CD4-positive, alpha-beta T cell treated with Interleukin-6 for 4 hours (primary cell): ENCODE data around the gene PGD.
"Not testable (repeated sequence)": the region's sequence is repeated elsewhere in the genome, so short reads cannot be mapped to it uniquely, and the experiment has no call there.

Experiments used
- DNase-seq: peaks from one replicate; pipeline ENCODE4 v3.0.0-alpha.2; 2020; ENCODE audit warnings: mixed read lengths

Gene PGD

DNA sequence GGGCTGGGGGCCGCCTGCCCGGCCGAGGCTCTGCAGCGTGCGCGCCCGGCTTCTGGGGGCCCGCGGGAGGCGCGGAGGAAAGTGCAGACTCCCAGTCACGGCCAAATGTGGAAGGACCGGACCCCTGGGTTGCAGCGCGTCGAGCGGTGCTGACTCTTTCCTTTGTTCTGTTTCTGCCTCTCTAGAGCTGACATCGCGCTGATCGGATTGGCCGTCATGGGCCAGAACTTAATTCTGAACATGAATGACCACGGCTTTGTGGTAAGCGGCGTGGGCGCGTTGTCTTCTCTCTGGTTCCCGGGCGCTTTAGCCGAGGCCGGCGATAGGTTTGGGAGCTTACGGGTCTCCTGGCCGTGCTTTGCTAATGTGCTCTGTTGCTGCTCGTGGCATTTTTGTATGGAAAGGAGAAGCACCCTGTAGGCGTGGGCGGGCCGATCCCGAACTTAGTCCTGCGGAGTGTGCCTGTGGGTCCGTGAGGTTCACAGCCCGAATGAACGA lies 629 bp downstream of the PGD start:
- no peak for DNase-seq

DNA sequence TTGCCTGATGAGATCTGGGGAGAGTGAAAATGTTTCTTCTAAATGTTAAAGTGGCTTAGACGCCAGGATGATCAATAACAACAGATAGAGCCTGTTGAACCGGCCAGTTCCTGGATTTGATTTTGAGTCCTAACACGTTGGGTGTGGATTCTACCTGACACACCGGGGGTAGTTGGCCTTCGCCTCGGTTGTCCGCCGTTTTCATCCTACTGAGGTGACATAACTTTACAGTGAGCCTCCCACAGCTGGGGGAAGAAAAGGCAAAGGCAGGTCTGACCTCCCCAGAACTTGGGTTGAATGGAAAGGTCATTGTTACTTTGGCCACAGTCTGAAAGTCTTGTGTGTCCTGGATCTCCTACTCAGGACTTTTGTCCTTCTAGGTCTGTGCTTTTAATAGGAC lies 1.1 kb downstream of the PGD start:
- no peak for DNase-seq

DNA sequence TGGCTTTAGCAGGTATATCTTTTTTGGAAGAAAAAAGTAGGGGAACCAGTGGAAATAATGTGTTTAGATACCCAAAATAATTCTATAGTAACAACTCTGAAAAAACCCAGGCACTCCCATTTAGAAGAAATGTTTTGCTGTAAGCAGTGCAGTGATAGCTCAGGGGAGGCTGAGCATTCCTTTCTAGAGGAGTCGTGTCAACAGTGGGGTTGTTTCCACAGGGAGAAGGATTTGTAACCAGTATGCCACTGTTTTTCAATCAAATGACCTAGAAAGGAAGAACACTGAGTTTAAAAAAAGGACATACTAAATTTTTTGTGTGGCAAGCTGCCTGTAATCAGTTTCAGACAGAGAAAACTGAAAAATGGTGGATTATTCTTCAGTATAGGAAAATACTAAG lies 2.4 kb downstream of the PGD start:
- DNase-seq: no peak

DNA sequence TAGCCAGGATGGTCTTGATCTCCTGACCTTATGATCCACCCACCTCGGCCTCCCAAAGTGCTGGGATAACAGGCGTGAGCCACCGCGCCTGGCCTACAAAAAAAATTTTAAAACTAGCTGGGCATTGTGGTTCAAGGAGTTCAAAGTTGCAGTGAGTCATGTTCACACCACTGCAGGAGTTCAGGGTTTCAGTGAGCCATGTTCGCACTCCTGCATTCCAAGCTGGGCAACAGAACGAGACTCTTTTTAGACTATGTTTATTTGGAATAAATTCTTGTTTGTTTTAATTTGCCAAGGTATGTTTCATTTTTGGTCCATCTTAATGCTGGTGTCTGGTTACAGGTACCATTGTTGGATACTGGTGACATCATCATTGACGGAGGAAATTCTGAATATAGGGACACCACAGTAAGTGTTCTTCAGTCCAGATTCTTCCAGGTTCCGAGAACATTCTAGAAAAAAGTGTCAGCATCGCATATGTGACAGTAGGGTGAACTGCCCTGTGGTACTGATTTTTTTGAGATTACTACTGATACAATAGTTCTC lies 3.9 kb downstream of the PGD start:
- DNase-seq: no peak

DNA sequence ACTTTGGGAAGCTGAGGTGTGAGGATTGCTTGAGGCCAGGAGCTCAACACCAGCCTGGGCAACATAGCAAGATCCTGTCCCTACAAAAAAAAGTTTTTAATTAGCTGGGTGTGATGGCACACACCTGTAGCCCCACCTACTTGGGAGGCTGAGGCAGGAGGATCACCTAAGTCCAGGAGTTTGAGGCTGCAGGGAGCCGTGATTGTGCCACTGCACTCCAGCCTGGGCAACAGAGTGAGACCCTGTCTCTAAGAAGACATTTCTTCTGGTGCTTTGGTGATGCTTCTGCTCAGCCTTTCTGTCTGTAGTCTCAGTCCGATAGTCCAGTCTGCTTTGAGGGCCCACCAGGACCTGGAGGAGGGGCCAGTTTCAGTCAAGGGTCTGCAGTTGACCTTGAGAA lies 8.3 kb downstream of the PGD start:
- DNase-seq: no peak

DNA sequence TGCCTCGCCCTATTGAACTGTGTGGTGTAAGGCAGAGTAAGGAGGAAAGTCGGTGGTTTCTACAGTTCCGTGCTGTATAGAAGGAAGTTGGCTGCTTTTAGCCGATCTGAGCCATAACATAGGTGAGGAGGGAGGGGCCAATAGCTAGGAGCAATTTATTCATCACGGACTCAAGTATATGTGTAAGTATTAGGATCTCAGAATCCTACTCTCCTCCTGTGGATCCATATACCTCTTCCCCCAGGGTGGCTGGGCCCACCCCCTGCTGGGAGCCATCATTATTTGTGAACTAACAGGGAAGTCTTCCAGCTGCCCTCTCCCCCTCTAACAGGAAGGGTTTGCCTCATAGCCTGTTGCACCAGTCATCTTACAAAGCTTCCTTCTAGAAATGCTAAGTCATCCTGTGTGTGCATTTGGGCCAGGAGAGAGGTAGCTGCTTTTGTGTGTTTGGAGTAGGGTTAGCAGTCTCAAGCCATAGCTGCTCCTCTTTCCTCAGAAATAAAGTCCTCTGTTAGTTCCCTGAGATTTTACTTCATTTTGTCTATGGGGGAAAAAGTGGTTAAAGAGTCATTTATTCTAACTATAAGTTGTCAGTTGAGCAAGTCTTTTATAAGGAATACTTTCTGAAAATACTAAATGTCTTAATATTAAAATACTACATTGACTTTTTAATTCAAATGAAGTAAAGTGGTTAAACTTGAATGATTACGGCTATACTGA lies 16.5 kb downstream of the PGD start:
- DNase-seq: no peak

DNA sequence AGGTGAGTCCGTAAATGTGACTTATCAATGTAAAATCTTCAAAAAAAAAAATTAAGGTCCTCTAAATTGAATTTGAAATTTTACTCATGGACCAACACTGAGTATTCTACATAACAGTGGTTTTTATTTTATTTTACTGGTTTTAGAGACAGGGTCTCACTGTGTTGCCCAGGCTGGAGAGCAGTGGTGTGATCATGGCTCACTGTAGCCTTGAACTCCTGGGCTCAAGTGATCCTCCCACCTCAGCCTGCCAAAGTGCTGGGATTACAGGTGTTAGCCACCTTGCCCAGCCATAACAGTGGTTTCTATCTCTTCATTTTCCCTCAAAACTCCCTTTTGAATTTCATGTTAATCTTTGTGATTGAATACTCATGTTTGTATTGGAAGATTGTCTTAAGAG lies 17.1 kb downstream of the PGD start:
- DNase-seq: not testable (repeated sequence)

DNA sequence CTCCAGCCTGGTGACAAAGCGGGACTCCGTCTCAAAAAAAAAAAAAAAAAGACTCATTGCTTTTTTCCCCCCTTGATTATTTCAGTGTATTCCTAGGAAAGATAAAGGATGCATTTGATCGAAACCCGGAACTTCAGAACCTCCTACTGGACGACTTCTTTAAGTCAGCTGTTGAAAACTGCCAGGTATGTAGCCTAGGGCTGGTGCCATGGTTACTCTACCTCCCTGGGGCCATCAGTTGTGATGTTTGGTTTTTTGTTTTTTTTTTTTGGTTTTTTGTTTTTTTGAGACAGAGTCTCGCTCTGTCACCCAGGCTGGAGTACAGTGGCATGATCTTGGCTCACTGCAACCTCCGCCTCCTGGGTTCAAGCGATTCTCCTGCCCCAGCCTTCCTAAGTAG lies 19.9 kb downstream of the PGD start:
- not testable (repeated sequence) for DNase-seq

DNA sequence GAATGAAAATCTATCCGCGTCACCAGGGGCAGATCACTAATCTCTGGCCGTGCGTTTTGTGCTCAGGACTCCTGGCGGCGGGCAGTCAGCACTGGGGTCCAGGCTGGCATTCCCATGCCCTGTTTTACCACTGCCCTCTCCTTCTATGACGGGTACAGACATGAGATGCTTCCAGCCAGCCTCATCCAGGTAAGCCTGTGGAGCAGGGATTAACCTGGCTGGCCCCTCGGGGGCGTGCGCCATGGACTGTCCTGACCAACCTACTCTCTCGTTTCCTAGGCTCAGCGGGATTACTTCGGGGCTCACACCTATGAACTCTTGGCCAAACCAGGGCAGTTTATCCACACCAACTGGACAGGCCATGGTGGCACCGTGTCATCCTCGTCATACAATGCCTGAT lies 20.5 kb downstream of the PGD start:
- DNase-seq: no peak

DNA sequence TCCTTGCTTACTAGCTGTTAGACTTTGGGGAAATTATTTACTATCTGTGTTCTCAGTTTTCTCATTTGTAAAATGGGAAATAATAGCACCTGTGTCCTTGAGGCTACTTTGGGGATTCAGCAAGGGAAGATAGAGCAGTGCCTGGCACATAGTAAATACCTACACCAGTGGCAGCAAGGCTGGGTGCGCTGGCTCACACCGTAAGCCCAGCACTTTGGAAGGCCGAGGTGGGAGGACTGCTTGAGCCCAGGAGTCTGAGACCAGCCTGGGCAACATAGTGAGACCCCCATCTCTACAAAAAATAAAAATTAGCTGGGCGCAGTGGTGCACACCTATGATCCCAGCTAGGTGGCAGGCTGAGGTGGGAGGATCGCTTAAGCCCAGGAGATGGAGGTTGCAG lies 22.8 kb downstream of the PGD start:
- DNase-seq: no peak

DNA sequence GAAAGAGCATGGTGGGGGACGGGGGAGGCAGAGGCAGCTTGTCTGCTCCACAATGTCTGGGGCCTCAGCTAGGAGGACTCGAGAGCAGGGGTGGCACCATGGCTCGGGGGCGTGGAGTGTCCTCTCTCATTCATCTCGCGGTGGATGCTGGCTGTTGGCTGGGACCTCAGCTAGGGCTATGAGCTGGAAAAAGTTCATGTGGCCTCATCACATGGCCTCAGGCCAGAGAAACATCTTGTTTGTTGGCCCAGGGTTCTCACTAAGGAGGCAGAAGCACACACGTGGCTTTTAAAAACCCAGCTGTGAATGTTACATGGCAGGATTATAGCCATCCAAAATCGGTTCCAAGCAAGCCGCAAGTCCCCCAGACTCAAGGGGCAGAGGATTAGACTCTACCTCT lies 25.2 kb downstream of the PGD start:
- DNase-seq: no peak

DNA sequence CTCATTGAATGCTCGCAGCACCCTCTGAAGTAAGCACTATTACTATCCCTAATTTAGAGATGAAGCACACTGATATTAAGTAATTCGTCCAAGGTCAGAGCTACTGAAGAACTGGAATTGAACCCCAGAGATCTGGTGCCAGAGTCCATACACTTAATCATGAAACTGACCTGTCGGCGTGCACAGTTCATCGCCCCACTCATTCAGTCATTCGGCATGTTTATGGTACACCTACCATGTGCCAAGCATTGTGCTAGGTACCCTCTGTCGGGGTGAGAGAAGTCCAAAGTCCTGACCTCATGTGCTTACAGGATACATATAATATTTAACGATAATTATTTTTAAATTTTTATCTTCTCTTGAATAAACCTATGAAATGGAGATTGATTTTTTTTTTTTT lies 25.8 kb downstream of the PGD start:
- no peak for DNase-seq

DNA sequence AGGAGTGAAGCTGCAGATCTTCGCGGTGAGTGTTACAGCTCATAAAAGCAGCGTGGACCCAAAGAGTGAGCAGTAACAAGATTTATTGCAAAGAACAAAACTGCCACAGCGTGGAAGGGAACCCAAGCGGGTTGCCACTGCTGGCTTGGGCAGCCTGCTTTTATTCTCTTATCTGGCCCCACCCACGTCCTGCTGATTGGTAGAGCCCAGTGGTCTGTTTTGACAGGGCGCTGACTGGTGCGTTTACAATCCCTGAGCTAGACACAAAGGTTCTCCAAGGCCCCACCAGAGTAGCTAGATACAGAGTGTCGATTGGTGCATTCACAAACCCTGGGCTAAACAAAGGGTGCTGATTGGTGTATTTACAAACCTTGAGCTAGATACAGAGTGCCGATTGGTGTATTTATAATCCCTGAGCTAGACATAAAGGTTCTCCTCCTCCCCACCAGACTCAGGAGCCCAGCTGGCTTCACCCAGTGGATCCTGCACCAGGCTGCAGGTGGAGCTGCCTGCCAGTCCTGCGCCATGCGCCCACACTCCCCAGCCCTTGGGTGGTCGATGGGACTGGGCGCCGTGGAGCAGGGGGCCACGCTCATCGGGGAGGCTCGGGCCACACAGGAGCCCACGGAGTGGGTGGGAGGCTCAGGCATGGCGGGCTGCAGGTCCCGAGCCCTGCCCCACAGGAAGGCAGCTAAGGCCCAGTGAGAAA lies 27.1 kb downstream of the PGD start:
- DNase-seq: not testable (repeated sequence)

DNA sequence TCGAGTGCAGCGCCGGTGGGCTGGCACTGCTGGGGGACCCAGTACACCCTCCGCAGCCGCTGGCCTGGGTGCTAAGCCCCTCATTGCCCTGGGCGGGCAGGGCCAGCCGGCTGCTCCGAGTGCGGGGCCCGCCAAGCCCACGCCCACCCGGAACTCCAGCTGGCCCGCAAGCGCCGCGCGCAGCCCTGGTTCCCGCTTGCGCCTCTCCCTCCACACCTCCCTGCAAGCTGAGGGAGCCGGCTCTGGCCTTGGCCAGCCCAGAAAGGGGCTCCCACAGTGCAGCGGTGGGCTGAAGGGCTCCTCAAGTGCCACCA lies 27.6 kb downstream of the PGD start:
- DNase-seq: not testable (repeated sequence)

DNA sequence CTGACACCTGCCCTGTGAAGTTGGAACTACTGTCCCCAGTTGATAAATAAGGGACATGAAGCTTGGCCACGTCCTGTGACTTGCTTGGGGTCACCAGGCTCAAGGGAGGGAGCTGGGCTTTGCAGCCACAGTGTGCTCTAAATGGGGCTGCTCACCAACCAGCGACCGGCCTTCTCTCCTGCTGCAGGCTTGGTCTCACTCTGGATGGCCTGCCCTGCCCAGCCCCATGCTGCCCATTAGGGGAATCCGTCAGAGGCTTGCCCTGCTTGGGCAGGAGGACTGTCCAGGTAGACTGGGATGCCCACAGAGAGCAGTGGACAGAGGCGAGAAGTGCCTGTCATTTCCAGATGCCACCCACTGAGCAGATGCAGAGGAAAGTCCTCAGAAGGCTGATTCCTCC lies 30.1 kb downstream of the PGD start:
- no peak for DNase-seq

DNA sequence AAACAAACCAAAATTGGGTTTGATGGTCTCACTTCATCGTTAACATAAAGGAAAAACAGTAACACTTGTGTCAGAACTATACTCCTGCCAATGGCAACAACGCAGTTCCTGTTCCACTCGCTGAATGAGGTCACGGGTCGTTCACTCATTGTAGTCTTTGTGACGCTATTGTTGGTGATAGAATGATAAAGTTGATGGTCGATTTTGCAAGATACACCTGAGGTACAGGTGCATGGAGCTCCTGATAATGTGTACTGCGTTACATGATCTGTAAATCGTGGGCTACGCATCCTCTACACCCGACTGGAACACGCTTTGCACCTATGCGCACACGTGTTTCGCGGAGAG lies 31.0 kb downstream of the PGD start:
- peak; percentile 28 for DNase-seq

DNA sequence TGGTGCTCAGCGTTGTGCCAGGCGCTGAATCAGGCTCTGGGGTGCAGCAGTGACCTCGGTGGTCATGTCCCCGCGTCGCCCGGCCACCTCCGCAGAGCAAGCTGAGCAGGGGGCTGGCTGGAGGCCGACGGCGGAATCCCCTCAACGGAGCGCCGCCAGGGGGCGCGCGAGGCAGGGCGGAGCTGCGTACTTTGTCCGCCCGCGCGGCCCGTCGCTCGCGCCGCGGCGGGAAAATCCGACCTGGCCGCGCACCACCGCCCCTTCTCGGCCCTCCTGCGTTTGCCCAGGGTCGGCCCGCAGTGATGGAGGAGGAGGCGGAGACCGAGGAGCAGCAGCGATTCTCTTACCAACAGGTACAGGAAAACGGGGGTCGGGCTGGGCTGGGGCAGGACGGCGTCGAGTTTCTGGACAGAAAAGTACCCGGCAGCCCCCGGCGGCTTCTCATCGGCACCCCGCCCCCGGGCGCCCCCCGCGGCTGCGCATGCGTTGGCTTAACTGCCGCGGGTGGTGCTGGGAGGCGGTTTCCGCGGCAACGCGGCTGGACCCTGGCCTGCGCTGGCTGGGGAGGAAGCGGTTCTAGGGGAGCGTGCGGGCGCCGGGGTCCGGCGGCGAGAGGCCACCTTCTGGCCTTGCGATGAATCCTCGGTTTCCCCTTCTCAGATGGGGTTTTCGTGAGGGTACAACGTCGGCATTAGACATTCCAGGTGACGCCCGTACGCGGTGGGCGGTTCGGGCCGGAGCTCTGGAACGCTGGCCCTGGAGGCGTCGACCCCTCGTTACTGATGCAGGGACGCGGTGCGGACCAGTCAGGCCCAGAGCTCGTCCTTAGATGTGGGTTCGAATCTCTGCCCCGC lies 31.6 kb downstream of the PGD start, which contains the start of gene CENPS:
Gene CENPS, plus strand, starts transcription at position 218 of the 854 bp plus-strand sequence. Its CDS starts 85 bp downstream, at position 303.
- peak; percentile 95 for DNase-seq

DNA sequence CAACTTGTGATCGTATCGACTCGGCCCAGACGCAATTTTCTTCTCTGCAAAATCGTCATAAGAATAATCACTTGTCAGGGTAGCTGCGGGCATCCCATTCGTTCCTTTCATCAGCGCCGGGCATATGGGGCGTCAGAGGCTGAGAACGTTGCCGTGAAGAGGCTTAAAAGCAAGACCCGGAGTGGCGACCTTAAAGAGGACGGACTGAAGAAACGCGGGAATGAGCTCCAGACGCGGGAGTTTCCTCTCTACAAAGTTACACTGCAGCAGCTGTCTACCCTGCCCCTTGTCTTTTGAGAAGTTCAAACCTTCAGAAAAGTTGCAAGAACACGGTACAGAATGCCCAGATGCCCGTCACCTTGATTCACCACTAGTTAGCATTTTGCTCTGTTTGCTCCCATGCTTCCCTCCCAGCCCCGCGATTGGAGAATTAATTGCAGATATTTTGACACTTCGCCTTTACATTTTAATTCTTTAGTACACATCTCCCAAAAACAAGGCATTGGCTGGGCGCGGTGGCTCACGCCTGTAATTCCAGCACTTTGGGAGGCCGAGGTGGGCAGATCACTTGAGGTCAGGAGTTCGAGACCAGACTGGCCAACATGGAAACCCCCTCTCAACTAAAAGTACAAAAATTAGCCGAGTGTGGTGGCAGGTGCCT lies 32.3 kb downstream of the PGD start:
- DNase-seq: no peak

DNA sequence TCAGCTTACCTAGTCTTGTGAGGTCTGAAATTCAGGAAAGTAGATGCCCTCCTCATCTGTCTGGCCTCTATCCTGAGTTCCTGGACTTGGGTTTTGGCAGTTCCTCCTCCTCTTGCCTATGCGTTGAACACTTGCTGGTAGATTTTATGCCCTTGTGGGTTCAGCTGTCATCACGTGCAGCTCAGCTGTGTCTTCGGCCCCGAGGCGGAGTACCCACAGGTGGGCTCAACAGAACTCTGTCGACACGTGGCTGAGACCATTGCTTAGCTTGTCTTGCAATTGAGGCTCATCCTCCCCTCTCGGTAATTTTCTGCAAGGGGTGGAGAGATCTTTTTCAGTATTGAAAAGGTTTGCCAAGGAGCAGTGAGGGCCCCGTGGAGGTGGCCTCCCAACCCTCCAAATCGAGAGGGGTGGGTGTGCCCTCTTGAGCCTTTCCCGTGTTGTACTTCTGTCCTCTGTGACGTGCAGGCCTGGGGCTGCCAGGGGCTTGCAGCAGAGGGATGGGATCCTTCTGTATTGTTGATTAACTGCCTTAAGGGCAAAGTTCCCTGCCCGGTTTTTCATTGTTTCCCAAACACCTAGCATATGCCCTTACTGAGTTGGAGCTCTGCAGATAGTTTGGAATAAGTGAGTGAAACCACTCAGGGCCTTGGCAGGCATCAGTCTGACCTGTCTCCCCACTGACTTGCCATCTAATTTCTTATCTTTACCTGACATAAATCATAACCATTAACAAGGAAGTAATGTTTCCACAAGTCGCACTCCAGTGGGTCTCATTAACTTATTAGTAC lies 34.2 kb downstream of the PGD start:
- DNase-seq: no peak

DNA sequence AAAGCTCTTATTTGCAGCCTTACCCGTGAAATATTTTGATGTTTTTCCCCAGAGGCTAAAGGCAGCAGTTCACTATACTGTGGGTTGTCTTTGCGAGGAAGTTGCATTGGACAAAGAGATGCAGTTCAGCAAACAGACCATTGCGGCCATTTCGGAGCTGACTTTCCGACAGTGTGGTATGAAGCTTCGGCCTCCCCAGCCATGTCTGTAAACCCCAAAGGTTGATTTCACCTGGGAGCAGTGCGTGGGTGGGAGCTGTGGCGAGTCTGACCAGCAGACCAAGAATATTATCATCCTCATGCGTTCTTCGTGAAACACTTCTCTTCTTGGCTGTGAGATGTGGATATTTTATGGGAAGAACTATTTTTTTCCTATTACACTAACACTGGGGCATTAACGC lies 34.9 kb downstream of the PGD start:
- DNase-seq: no peak

DNA sequence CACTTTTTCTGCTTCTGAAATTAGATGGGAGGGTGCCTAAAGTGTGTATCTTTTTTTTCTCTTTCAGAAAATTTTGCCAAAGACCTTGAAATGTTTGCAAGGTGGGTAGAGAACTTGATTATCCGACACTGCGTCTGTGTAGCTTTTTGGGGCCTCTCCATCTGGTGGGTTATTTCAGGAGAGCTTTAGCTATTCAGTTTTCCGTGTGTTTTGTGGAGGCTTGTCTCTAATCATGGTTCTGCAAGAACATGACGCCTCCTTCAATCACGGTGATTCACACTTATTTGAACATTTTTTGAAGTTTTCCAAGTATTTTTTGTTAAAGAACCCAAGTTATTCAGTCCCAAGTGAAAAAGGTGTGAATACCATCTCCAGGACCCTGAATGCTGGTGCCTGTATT lies 35.7 kb downstream of the PGD start:
- no peak for DNase-seq

DNA sequence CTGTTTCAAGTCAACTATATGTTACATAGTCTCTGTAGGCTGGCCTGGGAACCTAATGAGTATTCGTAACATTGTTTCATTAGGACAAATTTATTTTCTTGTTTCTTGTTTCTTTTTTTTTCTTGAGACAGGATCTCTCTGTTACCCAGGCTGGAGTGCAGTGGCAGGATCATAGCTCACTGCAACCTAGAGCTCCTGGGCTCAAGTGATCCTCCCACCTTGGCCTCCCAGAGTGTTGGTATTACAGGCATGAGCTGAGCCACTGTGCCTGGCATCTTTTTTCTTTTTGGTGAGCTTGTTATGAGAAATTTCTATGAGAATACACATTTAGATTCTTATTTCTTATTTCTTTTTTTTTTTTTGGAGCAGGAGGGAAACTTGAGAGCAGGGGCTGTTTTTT lies 38.2 kb downstream of the PGD start:
- no peak for DNase-seq
